B cell (primary cell): ENCODE results near the gene IVL. TPM values are rescaled to one million over a fixed set of nuclear protein-coding genes. Genes with fewer than 3 reads are reported as not detected.

Experiments used
- ATAC-seq: fragments of 200-7000 bp; cut with Tn5 transposase; one replicate; pipeline ENCODE4 v1.10.0; 2021; ENCODE audit warnings: low read depth, mild to moderate bottlenecking, moderate number of reproducible peaks, moderate library complexity
- CTCF ChIA-PET: fragments of 350-600 bp; sonication (Branson Sonifier 250); formaldehyde crosslinking; loops from one replicate; lab custom pipeline; 2021; ENCODE audit warnings: antibody characterized with exemption, inconsistent platforms; lab: Charles Lee
- POLR2A ChIA-PET: fragments of 350-600 bp; sonication (Branson Sonifier 250); formaldehyde crosslinking; loops from one replicate; lab custom pipeline; 2021; ENCODE audit warnings: antibody characterized with exemption; lab: Charles Lee
- DNase-seq: peaks from one replicate; pipeline ENCODE4 v3.0.0; 2013
- H2AFZ ChIP-seq: 2 replicates; pipeline ENCODE4 v1.6.1; 2012; ENCODE audit warnings: mild to moderate bottlenecking, low read depth, low read length; ENCODE audit not compliant: insufficient read depth, poor library complexity, severe bottlenecking
- H3K27ac ChIP-seq, 2 donors: 1 replicate in 1 of 2; 2 replicates in 1 of 2; pipeline ENCODE4 v1.5.1; 2012 to 2013; ENCODE audit warnings: low read length in 2 of 2, mild to moderate bottlenecking in 2 of 2, moderate library complexity in 1 of 2
- H3K27me3 ChIP-seq, 4 experiments: fragments of 200-600 bp in 1 of 4; sonication (generic) in 1 of 4; replicated peaks in 1 of 4; 1 replicate in 2 of 4; 2 replicates in 2 of 4; pipeline versions ENCODE4 v1.6.1 to v1.7.0; 2013 to 2016; ENCODE audit warnings: low read length in 3 of 4, mild to moderate bottlenecking in 2 of 4, mixed read lengths in 1 of 4, moderate library complexity in 1 of 4; ENCODE audit not compliant: insufficient read depth in 4 of 4, control insufficient read depth in 3 of 4; ENCODE audit errors: control extremely low read depth in 1 of 4
- H3K36me3 ChIP-seq, 2 experiments: replicated peaks in 1 of 2; 1 replicate in 1 of 2; 2 replicates in 1 of 2; pipeline versions ENCODE4 v1.6.1 to v1.7.1; 2013; ENCODE audit warnings: low read length in 1 of 2; ENCODE audit not compliant: insufficient read depth in 2 of 2, control insufficient read depth in 1 of 2; ENCODE audit errors: control extremely low read depth in 1 of 2, extremely low read depth in 1 of 2
- H3K4me1 ChIP-seq, 2 donors: fragments of 200-600 bp in 1 of 2; sonication (generic) in 1 of 2; 1 replicate in 1 of 2; 2 replicates in 1 of 2; pipeline versions ENCODE4 v1.5.1 to v1.6.1; 2013 to 2017; ENCODE audit warnings: low read length in 2 of 2; ENCODE audit not compliant: control insufficient read depth in 2 of 2, insufficient read depth in 2 of 2
- H3K4me2 ChIP-seq: replicated peaks from 2 replicates; pipeline ENCODE3; 2012; ENCODE audit warnings: mild to moderate bottlenecking, low read depth, low read length; ENCODE audit not compliant: poor library complexity, severe bottlenecking
- H3K4me3 ChIP-seq, 5 experiments: fragments of 200-600 bp in 1 of 5; sonication (generic) in 1 of 5; 1 replicate in 3 of 5; 2 replicates in 2 of 5; pipeline versions ENCODE4 v1.5.1 to v1.7.0; 2011 to 2016; ENCODE audit warnings: low read length in 4 of 5, mild to moderate bottlenecking in 4 of 5, low read depth in 2 of 5, control low read depth in 1 of 5, moderate library complexity in 1 of 5; ENCODE audit not compliant: insufficient read depth in 1 of 5; ENCODE audit errors: control extremely low read depth in 1 of 5, extremely low read depth in 1 of 5
- H3K79me2 ChIP-seq: fragments of 200-600 bp; sonication (generic); one replicate; pipeline ENCODE4 v1.6.0; 2016; ENCODE audit warnings: low read length; ENCODE audit not compliant: control insufficient read depth, insufficient read depth
- H3K9ac ChIP-seq: fragments of 200-600 bp; sonication (generic); 2 replicates; pipeline ENCODE4 v1.6.1; 2017; ENCODE audit warnings: mild to moderate bottlenecking, low read length, moderate library complexity
- H3K9me3 ChIP-seq, 3 donors: one replicate each; pipeline versions ENCODE4 v1.6.1 to v1.7.1; 2013; ENCODE audit warnings: low read length in 2 of 3; ENCODE audit not compliant: control insufficient read depth in 2 of 3, insufficient read depth in 1 of 3; ENCODE audit errors: control extremely low read depth in 1 of 3
- H4K20me1 ChIP-seq: 2 replicates; pipeline ENCODE4 v1.6.0; 2012; ENCODE audit warnings: mild to moderate bottlenecking, low read length; ENCODE audit not compliant: insufficient read depth, control insufficient read depth, poor library complexity, severe bottlenecking
- H3K27ac Mint-ChIP-seq: one replicate; pipeline ENCODE4 v1.8.0; 2021; ENCODE audit warnings: mixed read lengths
- H3K27me3 Mint-ChIP-seq: one replicate; pipeline ENCODE4 v1.8.0; 2021; ENCODE audit warnings: mixed read lengths
- H3K4me1 Mint-ChIP-seq: one replicate; pipeline ENCODE4 v1.8.0; 2021; ENCODE audit warnings: mixed read lengths
- H3K4me3 Mint-ChIP-seq: one replicate; pipeline ENCODE4 v1.8.0; 2021; ENCODE audit warnings: mixed read lengths
- H3K9me3 Mint-ChIP-seq: one replicate; pipeline ENCODE4 v1.8.0; 2022; ENCODE audit warnings: mixed read lengths; ENCODE audit not compliant: insufficient read depth
- EZH2 ChIP-seq: IDR thresholded peaks from 2 replicates; pipeline ENCODE4 v1.6.1; 2012; ENCODE audit warnings: borderline replicate concordance, low read depth, mild to moderate bottlenecking, moderate library complexity, low read length; ENCODE audit not compliant: insufficient read depth, poor library complexity, severe bottlenecking
- WGBS: methylation state at CpG from one replicate; pipeline ENCODE4 v1.1.5; 2013; ENCODE audit warnings: missing lambda C conversion rate; ENCODE audit not compliant: insufficient coverage; 5-methylcytosine and 5-hydroxymethylcytosine counted together
- intact Hi-C: fragments of 100-400 bp; cut with micrococcal nuclease; formaldehyde crosslinking; loops from one replicate; pipeline ENCODE4 v1.10.0; 2022
- polyA plus RNA-seq: library from polyadenylated mRNA; depleted of rRNA; stranded (reverse); fragments of >200 nt; gene quantifications from 2 replicates; pipeline ENCODE4 v1.2.3, GENCODE V29; 2012
- total RNA-seq, 2 donors: library from RNA; stranded (reverse); fragments of 120-200 nt in 1 of 2; gene quantifications; 1 replicate in 1 of 2; 2 replicates in 1 of 2; pipeline versions ENCODE4 v1.2.3 to v1.2.4, GENCODE V29; 2013 to 2022
- TF ChIP-seq, protein P1 (sequence below): fragments of 200-600 bp; IDR thresholded peaks from one replicate; pipeline ENCODE4 v1.8.0; 2022; ENCODE audit warnings: antibody characterized with exemption, mild to moderate bottlenecking

The IVL gene
- total and polyA plus RNA-seq, 2 donors (not counting 1 experiment from before 2014, with no cell fraction given): not detected

GRCh38 chr1:152932170-152932811 is 23.9 kb downstream of the IVL start:
- H2AFZ ChIP-seq: no peak overlapping the region
- Mint-ChIP-seq H3K9me3 (no peaks in the 10 kb centered on the region), H3K4me3 (no peak overlapping the region), H3K27ac (no peak overlapping the region), H3K27me3 (peaks cover 8% of the 10 kb centered on the region), H3K4me1 (no peaks in the 10 kb centered on the region)
- no peaks in the 10 kb centered on the region for H3K4me1 ChIP-seq
- ChIA-PET CTCF (no interaction called here), POLR2A (no interaction called here)
- H3K27me3 ChIP-seq: peaks cover 0 to 6% (median 2%) of the 10 kb centered on the region in 4 experiments
- WGBS: 71% methylated on average over 3 of the region's 4 CpGs
- H3K4me3 ChIP-seq: no peak overlapping the region
- H3K27ac ChIP-seq: no peak overlapping the region
- H3K9ac ChIP-seq: no peak overlapping the region
- ATAC-seq (no peak), DNase-seq (no peak)
- intact Hi-C loops: no loop called here
- TF ChIP-seq, protein P1, sequence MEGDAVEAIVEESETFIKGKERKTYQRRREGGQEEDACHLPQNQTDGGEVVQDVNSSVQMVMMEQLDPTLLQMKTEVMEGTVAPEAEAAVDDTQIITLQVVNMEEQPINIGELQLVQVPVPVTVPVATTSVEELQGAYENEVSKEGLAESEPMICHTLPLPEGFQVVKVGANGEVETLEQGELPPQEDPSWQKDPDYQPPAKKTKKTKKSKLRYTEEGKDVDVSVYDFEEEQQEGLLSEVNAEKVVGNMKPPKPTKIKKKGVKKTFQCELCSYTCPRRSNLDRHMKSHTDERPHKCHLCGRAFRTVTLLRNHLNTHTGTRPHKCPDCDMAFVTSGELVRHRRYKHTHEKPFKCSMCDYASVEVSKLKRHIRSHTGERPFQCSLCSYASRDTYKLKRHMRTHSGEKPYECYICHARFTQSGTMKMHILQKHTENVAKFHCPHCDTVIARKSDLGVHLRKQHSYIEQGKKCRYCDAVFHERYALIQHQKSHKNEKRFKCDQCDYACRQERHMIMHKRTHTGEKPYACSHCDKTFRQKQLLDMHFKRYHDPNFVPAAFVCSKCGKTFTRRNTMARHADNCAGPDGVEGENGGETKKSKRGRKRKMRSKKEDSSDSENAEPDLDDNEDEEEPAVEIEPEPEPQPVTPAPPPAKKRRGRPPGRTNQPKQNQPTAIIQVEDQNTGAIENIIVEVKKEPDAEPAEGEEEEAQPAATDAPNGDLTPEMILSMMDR: no peak
- no peak for TF ChIP-seq EZH2
- H3K9me3 ChIP-seq: no peaks in the 10 kb centered on the region
- no peaks in the 10 kb centered on the region for H3K79me2 ChIP-seq
- no peak overlapping the region for H3K4me2 ChIP-seq
- H3K36me3 ChIP-seq: no peaks in the 10 kb centered on the region
- H4K20me1 ChIP-seq: no peaks in the 10 kb centered on the region

- Histone ChIP-seq H2AFZ (no peak overlapping the region), H3K4me3 (no peak overlapping the region)
These were observed 24.9 kb downstream of the IVL start for GRCh38 chr1:152933196-152933595.

More at GRCh38 chr1:152933196-152933595, 24.9 kb downstream of the IVL start:
- Histone ChIP-seq H3K27me3 (peaks cover 0 to 6% (median 2%) of the 10 kb centered on the region in 4 experiments), H3K4me1 (no peaks in the 10 kb centered on the region), H3K27ac (no peak overlapping the region), H3K36me3 (no peaks in the 10 kb centered on the region), H3K79me2 (no peaks in the 10 kb centered on the region), H3K9me3 (no peaks in the 10 kb centered on the region), H3K9ac (no peak overlapping the region), H3K4me2 (no peak overlapping the region), H4K20me1 (no peaks in the 10 kb centered on the region)
- CTCF ChIA-PET: no interaction called here
- H3K27me3 Mint-ChIP-seq: peaks cover 8% of the 10 kb centered on the region
- POLR2A ChIA-PET: no interaction called here
- no peak overlapping the region for H3K4me3 Mint-ChIP-seq
- ATAC-seq: no peak
- no peak for TF ChIP-seq EZH2
- TF ChIP-seq, protein P1: no peak
- H3K27ac Mint-ChIP-seq: no peak overlapping the region
- intact Hi-C loops: no loop called here
- 94% methylated on average over 2 of the region's 2 CpGs for WGBS
- DNase-seq: no peak
- H3K9me3 Mint-ChIP-seq: no peaks in the 10 kb centered on the region
- H3K4me1 Mint-ChIP-seq: no peaks in the 10 kb centered on the region
